ENCODE data around the gene ZNF746. TPM values are rescaled to one million over a fixed set of nuclear protein-coding genes. Genes with fewer than 3 reads are reported as not detected.

The ZNF746 gene
- total RNA-seq, 1 donor from 2014 or later, result 19.1 TPM

DNA sequence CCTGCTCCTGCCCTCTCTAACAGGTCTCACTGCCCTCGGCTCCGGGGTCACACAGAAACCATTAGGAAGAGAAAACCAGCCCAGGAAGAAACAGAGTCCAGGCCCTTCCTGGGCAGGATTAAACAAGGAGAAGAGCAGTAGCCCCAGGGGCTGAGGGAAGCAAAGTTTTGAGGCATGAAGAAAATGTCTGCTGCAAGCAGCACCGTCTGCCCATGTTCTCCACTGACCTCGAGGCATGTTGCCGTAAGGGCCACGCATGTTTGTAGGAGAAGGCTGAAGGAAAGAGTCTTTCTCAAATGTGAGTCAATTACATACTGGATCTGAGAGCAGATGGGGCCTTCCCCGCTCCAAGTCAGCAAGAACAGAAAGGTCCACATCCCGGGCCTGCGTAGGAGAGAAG is 4.2 kb downstream of the ZNF746 start:
- Mint-ChIP-seq H3K27me3 (ENCODE audit: unreplicated experiment) (peaks cover under 1% of the 10 kb centered on the region), H3K36me3 (ENCODE audit: unreplicated experiment) (peaks cover 48% of the 10 kb centered on the region), H3K27ac (ENCODE audit: unreplicated experiment) (no peak overlapping the region), H3K4me3 (ENCODE audit: unreplicated experiment) (no peak overlapping the region), H3K4me1 (ENCODE audit: unreplicated experiment) (peaks cover 20% of the 10 kb centered on the region), H3K9me3 (ENCODE audit: unreplicated experiment) (no peaks in the 10 kb centered on the region)
- TF ChIP-seq, protein P1, sequence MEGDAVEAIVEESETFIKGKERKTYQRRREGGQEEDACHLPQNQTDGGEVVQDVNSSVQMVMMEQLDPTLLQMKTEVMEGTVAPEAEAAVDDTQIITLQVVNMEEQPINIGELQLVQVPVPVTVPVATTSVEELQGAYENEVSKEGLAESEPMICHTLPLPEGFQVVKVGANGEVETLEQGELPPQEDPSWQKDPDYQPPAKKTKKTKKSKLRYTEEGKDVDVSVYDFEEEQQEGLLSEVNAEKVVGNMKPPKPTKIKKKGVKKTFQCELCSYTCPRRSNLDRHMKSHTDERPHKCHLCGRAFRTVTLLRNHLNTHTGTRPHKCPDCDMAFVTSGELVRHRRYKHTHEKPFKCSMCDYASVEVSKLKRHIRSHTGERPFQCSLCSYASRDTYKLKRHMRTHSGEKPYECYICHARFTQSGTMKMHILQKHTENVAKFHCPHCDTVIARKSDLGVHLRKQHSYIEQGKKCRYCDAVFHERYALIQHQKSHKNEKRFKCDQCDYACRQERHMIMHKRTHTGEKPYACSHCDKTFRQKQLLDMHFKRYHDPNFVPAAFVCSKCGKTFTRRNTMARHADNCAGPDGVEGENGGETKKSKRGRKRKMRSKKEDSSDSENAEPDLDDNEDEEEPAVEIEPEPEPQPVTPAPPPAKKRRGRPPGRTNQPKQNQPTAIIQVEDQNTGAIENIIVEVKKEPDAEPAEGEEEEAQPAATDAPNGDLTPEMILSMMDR (IDR thresholded peaks at IDR 0.05), result no peak
- DNase-seq (ENCODE audit: extremely low spot score, unreplicated experiment), result no peak

DNA sequence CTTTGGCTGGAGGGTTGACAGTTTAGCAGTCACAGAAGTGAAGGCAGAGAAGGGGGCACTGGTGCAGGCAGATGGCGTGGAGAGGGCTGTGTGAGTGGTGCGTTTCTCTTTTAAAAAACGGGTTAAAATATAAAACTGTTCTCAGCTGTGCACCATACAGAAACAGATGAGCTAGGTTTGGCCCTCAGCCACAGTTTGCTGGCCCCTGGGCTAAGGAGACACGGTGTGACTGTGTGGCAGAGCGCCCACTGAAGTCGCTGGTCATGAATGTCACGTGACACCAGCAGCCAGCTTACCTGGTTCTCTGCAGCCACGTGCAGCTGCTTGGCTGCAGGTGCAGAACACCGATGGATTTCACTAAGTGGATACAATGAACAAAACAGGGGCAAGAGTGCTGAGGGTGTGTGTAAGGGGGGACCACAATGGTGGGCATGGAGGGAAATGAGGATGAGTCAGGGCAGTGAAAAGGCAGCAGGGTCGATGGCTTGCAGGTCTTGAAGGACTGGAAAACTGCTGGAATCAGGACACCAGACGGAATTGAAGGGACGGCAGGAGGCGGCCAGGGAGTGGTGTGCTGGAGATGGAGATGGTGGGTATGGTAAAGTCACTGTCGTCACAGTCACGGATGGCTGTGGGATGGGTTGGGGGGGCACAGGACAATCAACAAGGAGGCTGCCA is 7.4 kb downstream of the ZNF746 start:
- no peak overlapping the region for H3K27ac Mint-ChIP-seq (ENCODE audit: unreplicated experiment)
- H3K36me3 Mint-ChIP-seq (ENCODE audit: unreplicated experiment), result peaks cover 66% of the 10 kb centered on the region
- TF ChIP-seq, protein P1 (IDR thresholded peaks at IDR 0.05), result no peak
- no peaks in the 10 kb centered on the region for H3K27me3 Mint-ChIP-seq (ENCODE audit: unreplicated experiment)
- no peak for DNase-seq (ENCODE audit: extremely low spot score, unreplicated experiment)
- no peaks in the 10 kb centered on the region for H3K9me3 Mint-ChIP-seq (ENCODE audit: unreplicated experiment)
- H3K4me1 Mint-ChIP-seq (ENCODE audit: unreplicated experiment), result peaks cover 4% of the 10 kb centered on the region
- no peak overlapping the region for H3K4me3 Mint-ChIP-seq (ENCODE audit: unreplicated experiment)

DNA sequence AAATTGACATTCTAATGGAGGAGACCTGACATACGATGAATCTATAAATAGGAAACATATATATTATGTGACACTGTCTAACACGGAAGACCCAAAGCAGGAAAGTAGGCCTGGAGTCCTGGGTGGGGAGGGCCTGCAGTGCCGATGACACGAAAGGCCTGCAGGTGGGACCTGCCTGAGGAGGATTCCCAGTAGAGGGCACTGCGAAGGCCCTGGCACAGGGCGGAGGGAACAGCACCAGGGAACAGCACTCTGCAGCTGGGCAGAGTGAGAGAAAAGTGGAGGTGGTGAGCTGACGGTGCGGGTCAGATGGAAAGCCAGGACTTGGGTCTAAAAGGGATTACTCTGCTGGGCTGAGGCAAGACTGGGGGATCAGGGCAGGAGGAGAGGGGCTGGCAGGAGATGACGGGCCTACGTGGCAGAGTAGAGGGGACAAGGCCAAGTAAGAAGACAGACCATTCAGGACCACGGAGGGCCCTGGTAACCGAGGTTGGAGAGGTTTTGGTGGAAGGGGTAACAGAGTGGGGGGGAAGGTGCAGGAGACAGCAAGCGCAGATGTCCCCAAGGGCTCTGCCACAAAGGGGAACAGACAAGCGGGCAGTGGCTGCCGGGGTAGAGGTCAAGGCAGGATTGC is 8.1 kb downstream of the ZNF746 start:
- Mint-ChIP-seq H3K4me3 (ENCODE audit: unreplicated experiment) (no peak overlapping the region), H3K9me3 (ENCODE audit: unreplicated experiment) (no peaks in the 10 kb centered on the region), H3K4me1 (ENCODE audit: unreplicated experiment) (no peaks in the 10 kb centered on the region), H3K36me3 (ENCODE audit: unreplicated experiment) (peaks cover 69% of the 10 kb centered on the region), H3K27me3 (ENCODE audit: unreplicated experiment) (no peaks in the 10 kb centered on the region), H3K27ac (ENCODE audit: unreplicated experiment) (no peak overlapping the region)
- DNase-seq (ENCODE audit: extremely low spot score, unreplicated experiment), result no peak
- TF ChIP-seq, protein P1 (IDR thresholded peaks at IDR 0.05), result no peak

DNA sequence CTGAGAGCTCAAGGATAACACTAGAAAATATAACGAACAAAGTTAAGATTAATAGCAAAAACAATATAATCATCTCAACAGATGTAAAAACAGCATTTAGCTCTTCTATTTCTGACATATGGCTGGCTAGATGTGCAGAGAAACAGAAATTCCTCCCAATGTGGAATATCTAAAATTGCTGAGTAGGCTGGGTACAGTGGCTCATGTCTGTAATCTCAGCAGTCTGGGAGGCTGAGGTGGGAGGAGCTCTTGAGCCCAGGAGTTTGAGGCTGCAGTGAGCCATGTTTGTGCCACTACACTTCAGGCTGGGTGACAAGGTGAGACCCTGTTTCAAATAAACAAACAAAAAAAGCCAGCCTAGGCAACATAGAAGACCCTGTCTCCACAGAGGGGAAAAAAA is 18.0 kb downstream of the ZNF746 start:
- peaks cover 50% of the 10 kb centered on the region for H3K36me3 Mint-ChIP-seq (ENCODE audit: unreplicated experiment)
- DNase-seq (ENCODE audit: extremely low spot score, unreplicated experiment), result no peak

DNA sequence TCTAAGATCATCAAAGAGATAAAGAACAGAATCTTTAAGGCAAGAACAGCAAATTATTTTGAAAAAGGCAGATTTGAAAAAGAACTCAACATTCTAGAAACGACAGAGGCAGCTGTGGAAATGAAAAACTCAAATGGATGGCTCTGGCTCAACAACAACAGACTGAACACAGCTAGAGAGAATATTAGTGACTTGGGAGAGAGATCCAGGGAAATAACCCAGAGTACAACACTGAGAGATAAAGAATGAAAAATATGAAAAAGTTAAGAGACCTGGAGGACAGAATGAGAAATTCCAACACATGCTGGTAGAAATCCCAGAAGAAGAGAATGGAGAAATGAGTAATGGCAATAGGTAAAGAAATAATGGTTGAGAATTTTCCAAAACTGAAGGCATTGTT is 18.9 kb downstream of the ZNF746 start:
- Mint-ChIP-seq H3K27ac (ENCODE audit: unreplicated experiment) (no peak overlapping the region), H3K4me1 (ENCODE audit: unreplicated experiment) (no peaks in the 10 kb centered on the region), H3K4me3 (ENCODE audit: unreplicated experiment) (no peak overlapping the region), H3K36me3 (ENCODE audit: unreplicated experiment) (peaks cover 52% of the 10 kb centered on the region), H3K27me3 (ENCODE audit: unreplicated experiment) (no peaks in the 10 kb centered on the region), H3K9me3 (ENCODE audit: unreplicated experiment) (peaks cover 11% of the 10 kb centered on the region)
- TF ChIP-seq, protein P1 (IDR thresholded peaks at IDR 0.05), result no peak
- no peak for DNase-seq (ENCODE audit: extremely low spot score, unreplicated experiment)

More for the DNA sequence above, 18.0 kb downstream of the ZNF746 start:
- H3K9me3 Mint-ChIP-seq (ENCODE audit: unreplicated experiment), result peaks cover 16% of the 10 kb centered on the region
- no peaks in the 10 kb centered on the region for H3K4me1 Mint-ChIP-seq (ENCODE audit: unreplicated experiment)
- TF ChIP-seq, protein P1 (IDR thresholded peaks at IDR 0.05), result no peak
- H3K27ac Mint-ChIP-seq (ENCODE audit: unreplicated experiment), result no peak overlapping the region
- H3K27me3 Mint-ChIP-seq (ENCODE audit: unreplicated experiment), result no peaks in the 10 kb centered on the region
- H3K4me3 Mint-ChIP-seq (ENCODE audit: unreplicated experiment), result no peak overlapping the region

Measured in osteocyte (in vitro differentiated cells).